Ovary (tissue), 9 donors: ENCODE data around the gene CST7. TPM values are rescaled to one million over a fixed set of nuclear protein-coding genes. Genes with fewer than 3 reads are reported as not detected.

Source experiments
- DNase-seq, 5 donors: peaks; one replicate each; pipeline ENCODE4 v3.0.0-alpha.2; 2019 to 2020
- H3K27ac ChIP-seq, 2 donors: fragments of 200-600 bp; one replicate each; pipeline versions ENCODE4 v1.5.1 to v1.8.0; 2019 to 2022
- H3K27me3 ChIP-seq: fragments of 200-600 bp; one replicate; pipeline ENCODE4 v1.8.0; 2022
- H3K36me3 ChIP-seq: fragments of 200-600 bp; sonication (generic); one replicate; pipeline ENCODE4 v1.5.1; 2019
- H3K4me1 ChIP-seq: one replicate; pipeline ENCODE4 v1.8.1; 2013; ENCODE audit warnings: mild to moderate bottlenecking, moderate library complexity; ENCODE audit not compliant: insufficient read depth
- H3K4me3 ChIP-seq: fragments of 200-600 bp; sonication (generic); one replicate; pipeline ENCODE4 v1.5.1; 2017
- H3K9me3 ChIP-seq, 2 donors: fragments of 200-600 bp in 1 of 2; sonication (generic) in 1 of 2; one replicate each; pipeline versions ENCODE4 v1.5.1 to v1.8.1; 2013 to 2019; ENCODE audit warnings: mild to moderate bottlenecking in 1 of 2, moderate library complexity in 1 of 2
- EP300 ChIP-seq: sonication (generic); formaldehyde crosslinking; IDR thresholded peaks from one replicate; pipeline ENCODE4 v1.6.1; 2017; ENCODE audit warnings: antibody characterized with exemption
- POLR2A ChIP-seq: fragments of 450-650 bp; IDR thresholded peaks from one replicate; pipeline ENCODE4 v1.6.1; 2017; ENCODE audit warnings: antibody characterized with exemption, mild to moderate bottlenecking, moderate library complexity
- WGBS, 3 donors: extraction: QIAGEN DNeasy Blood & Tissue Kit in 1 of 3; methylation state at CpG; one replicate each; pipeline versions ENCODE4 v1.1.5 to v1.1.7; 2013 to 2017; 5-methylcytosine and 5-hydroxymethylcytosine counted together
- intact Hi-C, 4 donors: fragments of 100-400 bp; cut with DNase I; formaldehyde crosslinking; loops; one replicate each; pipeline versions ENCODE4 v1.11.0 to v1.15.1; 2022 to 2023
- polyA plus RNA-seq, 2 donors: library from polyadenylated mRNA; stranded (reverse); fragments of 200-250 nt in 1 of 2; fragments of 350-450 nt in 1 of 2; fragmentation: Illumina TruSeq in 1 of 2; extraction: RNeasy Lipid Tissue Mini Kit (QIAGEN cat#74804) in 1 of 2; gene quantifications; one replicate each; pipeline ENCODE4 v1.2.3, GENCODE V29; 2013 to 2014
- small RNA-seq: library from RNA; depleted of rRNA; stranded (forward); fragments of <200 nt; gene quantifications from one replicate; pipeline ENCODE3, GENCODE V24; 2016
- total RNA-seq, 7 donors: library from RNA; depleted of rRNA in 2 of 7; stranded (reverse); fragments of >200 nt in 2 of 7; fragmentation: NEBNext Ultra II Directional in 3 of 7; extraction: Animal tissue kit (Norgen Biotek cat#: 25700) in 3 of 7; gene quantifications; one replicate each; pipeline versions ENCODE4 v1.1.0 to v1.2.4, GENCODE V29; 2016 to 2023
- TF ChIP-seq, protein P1 (sequence below), 3 donors: fragments of 450-650 bp in 2 of 3; fragments of 200-600 bp in 1 of 3; IDR thresholded peaks; one replicate each; pipeline versions ENCODE4 v1.5.1 to v1.8.0; 2016 to 2022; ENCODE audit warnings: antibody characterized with exemption in 3 of 3, mild to moderate bottlenecking in 1 of 3
- donor health status: DM: no; HTN: no; CAD: no; lungs with moderate emphysema.
- donor health status: DM: no; HTN: no; CAD: no.
- donor health status: Bipolar disorder and iron deficiency.
- donor health status: DM: yes; HTN: yes; CAD: no.
- donor health status: DM: no; HTN: no; CAD: no.
- donor health status: DM: yes; HTN: yes; CAD: no.

The CST7 gene
- total and polyA plus RNA-seq, 9 donors: 0.48 to 5.9 (median 1.1) TPM; not detected in 1

DNA sequence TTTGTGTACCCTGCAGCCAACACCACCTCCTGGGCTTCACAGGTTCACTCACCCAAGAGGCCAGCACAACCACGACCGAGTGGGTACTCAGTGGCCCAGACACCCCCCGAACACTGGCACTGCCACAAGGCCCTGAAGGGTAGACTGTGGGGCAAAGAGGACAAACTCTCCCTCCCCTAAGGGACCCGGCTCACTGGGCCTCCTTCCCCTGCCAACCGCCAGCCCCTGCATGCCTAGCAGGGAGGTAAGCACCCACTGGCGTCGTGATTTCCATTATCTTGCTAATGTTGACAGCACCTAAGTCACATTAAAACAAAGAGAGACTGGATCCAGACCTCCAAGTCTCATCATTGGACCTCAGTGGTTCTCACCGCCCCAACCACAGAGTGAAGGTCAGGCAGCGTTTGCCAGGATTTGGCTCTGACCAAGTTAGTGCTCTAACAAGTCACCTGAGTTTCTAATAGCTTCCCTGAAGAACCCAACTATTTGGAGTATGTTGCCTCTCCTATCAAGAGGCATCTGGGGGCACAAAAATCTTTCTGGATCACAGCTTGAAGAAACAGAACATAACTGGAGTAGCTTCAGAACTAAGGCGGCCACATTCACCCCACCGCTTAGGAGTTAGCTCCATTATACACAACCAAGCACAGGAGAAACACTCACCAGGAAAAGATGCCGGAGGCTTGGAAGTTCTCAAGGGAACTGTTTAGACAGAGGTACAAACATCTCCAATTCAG lies 57.5 kb downstream of the CST7 start:
- TF ChIP-seq, protein P1, sequence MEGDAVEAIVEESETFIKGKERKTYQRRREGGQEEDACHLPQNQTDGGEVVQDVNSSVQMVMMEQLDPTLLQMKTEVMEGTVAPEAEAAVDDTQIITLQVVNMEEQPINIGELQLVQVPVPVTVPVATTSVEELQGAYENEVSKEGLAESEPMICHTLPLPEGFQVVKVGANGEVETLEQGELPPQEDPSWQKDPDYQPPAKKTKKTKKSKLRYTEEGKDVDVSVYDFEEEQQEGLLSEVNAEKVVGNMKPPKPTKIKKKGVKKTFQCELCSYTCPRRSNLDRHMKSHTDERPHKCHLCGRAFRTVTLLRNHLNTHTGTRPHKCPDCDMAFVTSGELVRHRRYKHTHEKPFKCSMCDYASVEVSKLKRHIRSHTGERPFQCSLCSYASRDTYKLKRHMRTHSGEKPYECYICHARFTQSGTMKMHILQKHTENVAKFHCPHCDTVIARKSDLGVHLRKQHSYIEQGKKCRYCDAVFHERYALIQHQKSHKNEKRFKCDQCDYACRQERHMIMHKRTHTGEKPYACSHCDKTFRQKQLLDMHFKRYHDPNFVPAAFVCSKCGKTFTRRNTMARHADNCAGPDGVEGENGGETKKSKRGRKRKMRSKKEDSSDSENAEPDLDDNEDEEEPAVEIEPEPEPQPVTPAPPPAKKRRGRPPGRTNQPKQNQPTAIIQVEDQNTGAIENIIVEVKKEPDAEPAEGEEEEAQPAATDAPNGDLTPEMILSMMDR (IDR thresholded peaks at IDR 0.05): no peak
- TF ChIP-seq EP300 (no peak), POLR2A (no peak)
- H3K9me3 ChIP-seq: no peaks in the 10 kb centered on the region
- peaks cover 1% of the 10 kb centered on the region for H3K4me1 ChIP-seq
- H3K36me3 ChIP-seq: no peaks in the 10 kb centered on the region
- intact Hi-C loops: no loop called here
- H3K27me3 ChIP-seq: no peaks in the 10 kb centered on the region
- WGBS, 3 donors: 85 to 95% (median 87%) methylated on average over 12 of the region's 12 CpGs
- H3K4me3 ChIP-seq: no peak overlapping the region
- H3K27ac ChIP-seq: no peak overlapping the region
- DNase-seq: peak in 1 of 5 donors; percentile 4

DNA sequence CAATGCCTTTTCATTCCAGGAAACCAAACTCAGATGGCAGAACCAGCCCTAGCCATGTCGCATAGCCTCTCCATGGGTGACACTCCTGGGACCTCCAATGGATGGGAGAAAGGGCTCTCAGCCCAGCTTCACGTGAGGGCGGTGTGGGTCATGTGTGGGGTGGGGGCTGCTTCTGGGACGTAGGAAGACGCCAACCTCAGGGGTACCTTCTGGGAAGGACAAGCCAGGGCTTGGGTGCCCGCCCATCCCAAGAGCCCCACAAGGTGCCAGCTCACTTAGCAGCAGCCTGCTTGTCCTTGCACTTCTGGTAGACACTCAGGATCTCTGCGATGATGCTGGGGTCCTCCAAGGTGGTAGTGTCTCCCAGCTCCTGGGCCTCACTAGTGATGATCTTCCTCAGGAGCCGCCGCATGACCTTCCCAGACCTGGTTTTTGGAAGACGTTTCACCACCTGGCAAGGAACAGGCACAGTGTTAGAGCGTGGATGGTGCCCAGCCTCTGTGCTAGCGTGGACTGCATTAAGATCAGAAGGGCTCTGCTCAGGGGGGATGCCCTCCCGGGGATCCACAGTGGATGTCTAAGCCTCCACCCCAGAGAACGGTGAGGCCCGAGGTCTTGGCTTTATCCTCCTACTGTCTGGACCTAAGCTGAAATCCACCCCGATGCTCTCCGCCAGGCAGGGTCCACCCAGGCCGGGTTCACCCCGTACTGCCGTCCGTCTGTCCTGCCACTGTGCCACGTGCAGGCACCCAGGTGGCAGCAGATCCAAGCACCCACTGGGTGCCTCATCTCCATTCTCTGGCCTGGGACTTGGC lies 58.6 kb downstream of the CST7 start:
- no peaks in the 10 kb centered on the region for H3K9me3 ChIP-seq
- H3K4me3 ChIP-seq: no peak overlapping the region
- peak in 1 of 5 donors; percentile 3 for DNase-seq
- intact Hi-C loops: no loop called here
- no peak for TF ChIP-seq EP300
- TF ChIP-seq POLR2A: no peak
- TF ChIP-seq, protein P1 (IDR thresholded peaks at IDR 0.05): no peak
- WGBS, 3 donors: 92 to 97% (median 93%) methylated on average over 20 to 22 of the region's 22 CpGs
- H3K27ac ChIP-seq: no peak overlapping the region
- H3K36me3 ChIP-seq: no peaks in the 10 kb centered on the region
- H3K4me1 ChIP-seq: peaks cover 1% of the 10 kb centered on the region
- no peaks in the 10 kb centered on the region for H3K27me3 ChIP-seq

DNA sequence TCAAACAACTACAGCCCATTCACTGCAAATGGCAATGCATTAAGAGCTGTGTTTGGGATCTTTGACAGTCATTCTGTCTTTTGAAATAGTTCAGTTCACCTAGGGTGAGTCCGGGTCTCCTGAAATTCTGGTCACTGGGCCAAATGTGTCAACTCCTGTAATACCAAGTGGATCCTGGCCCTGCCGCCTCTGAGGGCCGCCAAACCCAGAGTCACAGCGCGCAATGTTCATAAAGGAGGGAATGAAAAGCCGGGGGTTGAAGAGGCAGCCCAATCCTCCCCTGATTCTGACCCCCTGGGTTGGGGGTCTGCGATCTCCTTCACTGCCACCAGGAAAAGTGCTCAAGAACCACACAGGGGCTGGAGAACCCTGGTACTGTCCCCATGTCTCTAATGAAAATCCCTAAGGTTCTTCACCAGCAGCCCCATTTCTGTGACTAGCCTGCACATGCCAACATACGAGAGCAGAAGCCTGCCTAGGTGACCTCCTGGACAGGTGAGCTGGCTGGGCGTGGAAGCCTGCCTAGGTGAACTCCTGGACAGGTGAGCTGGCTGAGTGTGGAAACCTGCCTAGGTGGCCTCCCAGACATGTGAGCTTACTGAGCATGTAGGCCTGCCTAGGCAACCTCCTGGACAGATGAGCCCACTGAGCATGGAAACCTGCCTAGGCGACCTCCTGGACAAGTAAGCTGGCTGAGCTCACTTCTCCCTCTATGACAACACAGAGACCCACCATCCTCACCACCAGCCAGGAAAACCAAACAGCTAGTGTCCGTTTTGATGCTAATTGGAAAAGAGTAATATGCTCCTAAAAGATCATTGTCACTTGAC lies 59.5 kb downstream of the CST7 start:
- TF ChIP-seq EP300 (no peak), POLR2A (no peak)
- TF ChIP-seq, protein P1 (IDR thresholded peaks at IDR 0.05): no peak
- DNase-seq: peak in 1 of 5 donors; percentile 2
- no peaks in the 10 kb centered on the region for H3K9me3 ChIP-seq
- intact Hi-C loops: no loop called here
- H3K27me3 ChIP-seq: no peaks in the 10 kb centered on the region
- no peaks in the 10 kb centered on the region for H3K36me3 ChIP-seq
- H3K4me3 ChIP-seq: no peak overlapping the region
- H3K4me1 ChIP-seq: peaks cover 1% of the 10 kb centered on the region
- 93 to 95% (median 93%) methylated on average over 9 to 11 of the region's 11 CpGs for WGBS, 3 donors
- H3K27ac ChIP-seq: no peak overlapping the region

Small RNAs within 50 kb of the gene (small RNA-seq; reads per million reads assigned to genes)
- not detected for gene RNU6-1257P

Other genes with a start within 250 kb of the CST7 start
- gene APMAP, start 43.5 kb downstream of the CST7 start, total RNA-seq: 10 to 100 TPM; 23.5 to 59.0 (median 45.3) TPM
- 100 to 1,000 TPM in 1 of 2 donors, 10 to 100 TPM in 1; 46.0 to 103 TPM for gene APMAP, start 43.5 kb downstream of the CST7 start, polyA plus RNA-seq
- gene ACSS1, start 108.9 kb downstream of the CST7 start, total RNA-seq: 10 to 100 TPM; 14.9 to 37.0 (median 29.0) TPM
- 10 to 100 TPM; 13.1 to 31.9 TPM for gene ACSS1, start 108.9 kb downstream of the CST7 start, polyA plus RNA-seq
- gene VSX1, start 132.9 kb downstream of the CST7 start, total RNA-seq: 1 to 10 TPM in 2 of 7 donors, under 1 TPM in 3, not detected in 2; 0.13 to 1.4 (median 0.96) TPM
- gene VSX1, start 132.9 kb downstream of the CST7 start, polyA plus RNA-seq: under 1 TPM; 0.11 to 0.75 TPM
- 10 to 100 TPM; 34.9 to 73.8 (median 66.5) TPM for gene ENTPD6, start 246.4 kb downstream of the CST7 start, total RNA-seq
- 10 to 100 TPM; 38.7 to 47.1 TPM for gene ENTPD6, start 246.4 kb downstream of the CST7 start, polyA plus RNA-seq